ENCODE data around the gene MED12L.

Gene MED12L

GRCh38 chr3:151410891-151411559, 325.6 kb downstream of the MED12L start:
- DNase-seq (ENCODE audit: low spot score) (no peak), ATAC-seq (ENCODE audit: low read depth) (no peak)
- Histone ChIP-seq H3K27ac (ENCODE audit: poor library complexity, severe bottlenecking) (no peak overlapping the region), H3K9me3 (ENCODE audit: severe bottlenecking) (no peaks in the 10 kb centered on the region), H3K4me3 (ENCODE audit: severe bottlenecking) (no peak overlapping the region), H3K27me3 (ENCODE audit: insufficient read depth, poor library complexity, severe bottlenecking) (no peaks in the 10 kb centered on the region), H3K4me1 (ENCODE audit: insufficient read depth, poor library complexity, severe bottlenecking) (no peaks in the 10 kb centered on the region), H3K36me3 (ENCODE audit: low read depth) (no peaks in the 10 kb centered on the region)
- TF ChIP-seq CTCF (IDR thresholded peaks at IDR 0.05; ENCODE audit: poor library complexity, severe bottlenecking), result no peak

GRCh38 chr3:151412989-151413388, 327.5 kb downstream of the MED12L start:
- Histone ChIP-seq H3K27me3 (ENCODE audit: insufficient read depth, poor library complexity, severe bottlenecking) (no peaks in the 10 kb centered on the region), H3K9me3 (ENCODE audit: severe bottlenecking) (no peaks in the 10 kb centered on the region), H3K27ac (ENCODE audit: poor library complexity, severe bottlenecking) (no peak overlapping the region), H3K4me3 (ENCODE audit: severe bottlenecking) (no peak overlapping the region), H3K36me3 (ENCODE audit: low read depth) (no peaks in the 10 kb centered on the region), H3K4me1 (ENCODE audit: insufficient read depth, poor library complexity, severe bottlenecking) (no peaks in the 10 kb centered on the region)
- TF ChIP-seq CTCF (IDR thresholded peaks at IDR 0.05; ENCODE audit: poor library complexity, severe bottlenecking), result peak; percentile 25
- DNase-seq (ENCODE audit: low spot score) (no peak), ATAC-seq (ENCODE audit: low read depth) (no peak)

GRCh38 chr3:151415289-151415688, 329.8 kb downstream of the MED12L start:
- DNase-seq (ENCODE audit: low spot score) (no peak), ATAC-seq (ENCODE audit: low read depth) (no peak)
- H3K4me1 ChIP-seq (ENCODE audit: insufficient read depth, poor library complexity, severe bottlenecking), result no peaks in the 10 kb centered on the region
- no peak overlapping the region for H3K4me3 ChIP-seq (ENCODE audit: severe bottlenecking)
- H3K27ac ChIP-seq (ENCODE audit: poor library complexity, severe bottlenecking), result no peak overlapping the region
- TF ChIP-seq CTCF (IDR thresholded peaks at IDR 0.05; ENCODE audit: poor library complexity, severe bottlenecking), result no peak
- no peaks in the 10 kb centered on the region for H3K9me3 ChIP-seq (ENCODE audit: severe bottlenecking)
- no peaks in the 10 kb centered on the region for H3K27me3 ChIP-seq (ENCODE audit: insufficient read depth, poor library complexity, severe bottlenecking)
- no peaks in the 10 kb centered on the region for H3K36me3 ChIP-seq (ENCODE audit: low read depth)

GRCh38 chr3:151419806-151420205, 334.3 kb downstream of the MED12L start:
- H3K9me3 ChIP-seq (ENCODE audit: severe bottlenecking), result no peaks in the 10 kb centered on the region
- no peak for TF ChIP-seq CTCF (IDR thresholded peaks at IDR 0.05; ENCODE audit: poor library complexity, severe bottlenecking)
- H3K36me3 ChIP-seq (ENCODE audit: low read depth), result no peaks in the 10 kb centered on the region
- DNase-seq (ENCODE audit: low spot score) (no peak), ATAC-seq (ENCODE audit: low read depth) (no peak)
- no peak overlapping the region for H3K27ac ChIP-seq (ENCODE audit: poor library complexity, severe bottlenecking)
- H3K4me3 ChIP-seq (ENCODE audit: severe bottlenecking), result no peak overlapping the region
- H3K4me1 ChIP-seq (ENCODE audit: insufficient read depth, poor library complexity, severe bottlenecking), result no peaks in the 10 kb centered on the region
- H3K27me3 ChIP-seq (ENCODE audit: insufficient read depth, poor library complexity, severe bottlenecking), result no peaks in the 10 kb centered on the region

GRCh38 chr3:151421938-151422337, 336.5 kb downstream of the MED12L start:
- Histone ChIP-seq H3K36me3 (ENCODE audit: low read depth) (no peaks in the 10 kb centered on the region), H3K4me3 (ENCODE audit: severe bottlenecking) (no peak overlapping the region), H3K4me1 (ENCODE audit: insufficient read depth, poor library complexity, severe bottlenecking) (no peaks in the 10 kb centered on the region), H3K27me3 (ENCODE audit: insufficient read depth, poor library complexity, severe bottlenecking) (no peaks in the 10 kb centered on the region), H3K27ac (ENCODE audit: poor library complexity, severe bottlenecking) (no peak overlapping the region), H3K9me3 (ENCODE audit: severe bottlenecking) (no peaks in the 10 kb centered on the region)
- ATAC-seq (ENCODE audit: low read depth) (0 out of 3 replicates have a peak, but pooled peaks have one; percentile 21), DNase-seq (ENCODE audit: low spot score) (no peak)
- TF ChIP-seq CTCF (IDR thresholded peaks at IDR 0.05; ENCODE audit: poor library complexity, severe bottlenecking), result peak; percentile 5
